ENCODE results near the gene ZNF490.
A peak's percentile ranks its signal among the peaks of the same experiment; 100 is the strongest.
"Not testable (repeated sequence)": the region's sequence is repeated elsewhere in the genome, so short reads cannot be mapped to it uniquely, and the experiment has no call there.

The ZNF490 gene

DNA sequence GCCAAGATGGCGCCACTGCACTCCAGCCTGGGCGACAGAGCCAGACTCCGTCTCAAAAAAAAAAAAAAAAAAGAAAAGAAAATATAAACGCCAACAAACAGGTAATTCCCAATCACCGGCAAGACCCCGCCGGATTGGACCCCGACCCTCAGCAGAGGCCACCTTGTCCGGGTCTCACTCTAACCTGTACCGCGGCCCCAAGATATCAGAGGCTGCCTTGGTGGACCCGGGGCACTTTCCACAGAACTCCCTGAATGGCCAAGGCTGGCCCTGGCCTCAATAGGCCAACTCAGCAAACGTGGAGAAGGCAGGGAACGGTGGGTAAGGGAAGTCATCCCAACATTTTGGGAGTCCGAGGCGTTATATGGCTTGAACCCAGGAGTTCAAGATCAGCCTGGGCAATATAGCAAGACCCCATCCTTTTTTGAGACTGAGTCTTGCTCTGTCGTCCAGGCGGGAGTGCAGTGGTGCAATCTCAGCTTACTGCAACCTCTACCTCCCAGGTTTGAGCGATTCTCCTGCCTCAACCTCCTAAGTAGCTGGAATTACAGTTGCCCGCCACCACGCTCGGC is 28.1 kb upstream of the ZNF490 start:
- no peaks in the 10 kb centered on the region for H3K9me3 Mint-ChIP-seq
- H3K27me3 Mint-ChIP-seq: no peaks in the 10 kb centered on the region
- no peak overlapping the region for H3K27ac Mint-ChIP-seq
- H3K4me1 Mint-ChIP-seq (ENCODE audit: low read depth): peaks cover 26% of the 10 kb centered on the region
- peaks cover 16% of the 10 kb centered on the region for H3K36me3 Mint-ChIP-seq (ENCODE audit: low read depth)
- no peak overlapping the region for H3K4me3 Mint-ChIP-seq

DNA sequence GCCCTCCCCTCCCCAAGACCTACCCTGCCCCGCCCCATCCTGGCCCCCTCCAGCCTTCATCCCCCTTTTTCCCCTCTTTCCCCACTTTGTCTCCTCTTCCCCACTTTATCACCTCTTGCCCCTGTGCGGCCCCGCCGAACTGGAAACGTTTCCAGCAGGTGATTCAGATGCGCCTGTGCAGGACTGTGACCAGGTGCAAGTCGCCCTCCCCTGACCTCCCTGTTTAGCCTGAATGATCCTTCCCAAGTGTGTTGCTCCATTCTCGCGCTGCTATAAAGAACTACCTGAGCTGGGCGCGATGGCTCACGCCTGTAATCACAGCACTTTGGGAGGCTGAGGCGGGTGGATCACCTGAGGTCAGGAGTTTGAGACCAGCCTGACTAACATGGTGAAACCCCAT is 26.0 kb upstream of the ZNF490 start:
- no peaks in the 10 kb centered on the region for H3K27me3 Mint-ChIP-seq
- no peaks in the 10 kb centered on the region for H3K9me3 Mint-ChIP-seq
- no peak overlapping the region for H3K4me3 Mint-ChIP-seq
- H3K4me1 Mint-ChIP-seq (ENCODE audit: low read depth): peaks cover 26% of the 10 kb centered on the region
- peaks cover 22% of the 10 kb centered on the region for H3K36me3 Mint-ChIP-seq (ENCODE audit: low read depth)
- no peak overlapping the region for H3K27ac Mint-ChIP-seq

GRCh38 chr19:12629215-12629614 is 18.6 kb upstream of the ZNF490 start:
- H3K27ac Mint-ChIP-seq: no peak overlapping the region
- peaks cover 5% of the 10 kb centered on the region for H3K4me1 Mint-ChIP-seq (ENCODE audit: low read depth)
- H3K9me3 Mint-ChIP-seq: peaks cover 17% of the 10 kb centered on the region
- no peak overlapping the region for H3K4me3 Mint-ChIP-seq
- peaks cover 67% of the 10 kb centered on the region for H3K36me3 Mint-ChIP-seq (ENCODE audit: low read depth)
- no peaks in the 10 kb centered on the region for H3K27me3 Mint-ChIP-seq

DNA sequence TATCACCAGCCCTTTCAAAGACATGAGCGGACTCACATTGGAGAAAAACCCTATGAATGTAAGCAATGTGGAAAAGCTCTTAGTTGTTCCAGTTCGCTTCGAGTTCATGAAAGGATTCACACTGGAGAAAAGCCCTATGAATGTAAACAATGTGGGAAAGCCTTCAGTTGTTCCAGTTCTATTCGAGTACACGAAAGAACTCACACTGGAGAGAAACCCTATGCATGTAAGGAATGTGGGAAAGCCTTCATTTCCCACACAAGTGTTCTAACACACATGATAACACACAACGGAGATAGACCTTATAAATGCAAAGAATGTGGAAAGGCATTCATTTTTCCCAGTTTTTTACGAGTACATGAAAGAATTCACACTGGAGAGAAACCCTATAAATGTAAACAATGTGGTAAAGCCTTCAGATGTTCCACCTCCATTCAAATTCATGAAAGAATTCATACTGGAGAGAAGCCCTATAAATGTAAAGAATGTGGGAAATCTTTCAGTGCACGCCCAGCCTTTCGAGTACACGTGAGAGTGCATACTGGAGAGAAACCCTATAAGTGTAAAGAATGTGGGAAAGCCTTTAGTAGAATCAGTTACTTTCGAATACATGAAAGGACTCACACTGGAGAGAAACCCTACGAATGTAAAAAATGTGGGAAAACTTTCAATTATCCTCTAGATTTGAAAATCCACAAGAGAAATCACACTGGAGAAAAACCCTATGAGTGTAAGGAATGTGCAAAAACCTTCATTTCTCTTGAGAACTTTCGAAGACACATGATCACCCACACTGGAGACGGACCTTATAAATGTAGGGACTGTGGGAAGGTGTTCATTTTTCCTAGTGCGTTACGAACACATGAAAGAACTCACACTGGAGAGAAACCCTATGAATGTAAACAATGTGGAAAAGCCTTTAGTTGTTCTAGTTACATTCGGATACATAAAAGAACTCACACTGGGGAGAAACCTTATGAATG is 17.7 kb upstream of the ZNF490 start:
- peaks cover 5% of the 10 kb centered on the region for H3K4me1 Mint-ChIP-seq (ENCODE audit: low read depth)
- H3K36me3 Mint-ChIP-seq (ENCODE audit: low read depth): peaks cover 62% of the 10 kb centered on the region
- H3K27ac Mint-ChIP-seq: no peak overlapping the region

DNA sequence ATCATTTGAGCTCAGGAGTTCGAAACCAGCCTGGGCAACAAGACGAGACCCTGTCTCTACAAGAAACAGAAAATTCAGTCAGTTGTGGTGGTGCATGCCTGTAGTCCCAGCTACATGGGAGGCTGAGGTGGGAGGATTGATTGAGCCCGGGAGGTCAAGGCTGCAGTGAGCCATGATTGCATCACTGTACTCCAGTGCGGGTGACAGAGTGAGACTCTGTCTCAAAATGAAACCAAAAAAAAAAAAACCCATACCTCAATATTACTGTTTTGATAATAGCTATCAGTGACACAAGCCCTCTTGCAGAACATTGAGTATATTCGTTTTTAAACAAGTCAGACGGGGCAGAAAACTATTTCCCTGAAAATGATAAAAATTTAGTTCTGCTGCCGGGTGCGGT is 16.3 kb upstream of the ZNF490 start:
- H3K27ac Mint-ChIP-seq: no peak overlapping the region
- peaks cover 17% of the 10 kb centered on the region for H3K9me3 Mint-ChIP-seq
- no peaks in the 10 kb centered on the region for H3K27me3 Mint-ChIP-seq
- H3K36me3 Mint-ChIP-seq (ENCODE audit: low read depth): peaks cover 59% of the 10 kb centered on the region
- no peak overlapping the region for H3K4me3 Mint-ChIP-seq
- peaks cover 5% of the 10 kb centered on the region for H3K4me1 Mint-ChIP-seq (ENCODE audit: low read depth)

More for the DNA sequence above, 17.7 kb upstream of the ZNF490 start:
- no peaks in the 10 kb centered on the region for H3K27me3 Mint-ChIP-seq
- no peak overlapping the region for H3K4me3 Mint-ChIP-seq
- peaks cover 17% of the 10 kb centered on the region for H3K9me3 Mint-ChIP-seq

DNA sequence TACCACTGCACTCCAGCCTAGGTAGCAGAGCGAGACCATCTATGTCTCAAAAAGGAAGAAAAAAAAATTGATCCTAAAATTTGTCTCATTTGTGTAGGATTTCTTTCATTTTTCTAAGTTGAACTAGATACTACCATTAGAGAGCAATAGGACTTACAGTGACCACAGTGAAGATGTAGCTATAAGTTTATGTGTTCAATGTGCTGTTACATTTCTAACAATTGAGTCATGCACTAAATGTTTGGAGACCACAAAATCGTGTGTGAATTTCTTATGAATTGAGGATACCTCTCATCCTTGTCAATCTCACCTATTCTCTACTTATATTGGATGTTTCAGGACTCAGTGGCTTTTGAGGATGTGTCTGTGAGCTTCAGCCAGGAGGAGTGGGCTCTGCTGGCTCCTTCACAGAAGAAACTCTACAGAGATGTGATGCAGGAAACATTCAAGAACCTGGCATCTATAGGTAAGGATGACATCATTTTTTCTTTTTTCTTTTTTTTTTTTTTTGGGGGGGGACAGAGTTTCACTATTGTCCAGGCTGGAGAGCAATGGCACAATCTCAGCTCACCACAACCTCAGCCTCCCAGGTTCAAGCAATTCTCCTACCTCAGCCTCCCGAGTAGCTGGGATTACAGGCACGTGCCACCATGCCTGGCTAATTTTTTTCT is 12.9 kb upstream of the ZNF490 start:
- Mint-ChIP-seq H3K9me3 (peaks cover 8% of the 10 kb centered on the region), H3K27me3 (no peaks in the 10 kb centered on the region), H3K4me3 (no peak overlapping the region), H3K27ac (no peak overlapping the region), H3K36me3 (ENCODE audit: low read depth) (peaks cover 42% of the 10 kb centered on the region), H3K4me1 (ENCODE audit: low read depth) (peaks cover 17% of the 10 kb centered on the region)

DNA sequence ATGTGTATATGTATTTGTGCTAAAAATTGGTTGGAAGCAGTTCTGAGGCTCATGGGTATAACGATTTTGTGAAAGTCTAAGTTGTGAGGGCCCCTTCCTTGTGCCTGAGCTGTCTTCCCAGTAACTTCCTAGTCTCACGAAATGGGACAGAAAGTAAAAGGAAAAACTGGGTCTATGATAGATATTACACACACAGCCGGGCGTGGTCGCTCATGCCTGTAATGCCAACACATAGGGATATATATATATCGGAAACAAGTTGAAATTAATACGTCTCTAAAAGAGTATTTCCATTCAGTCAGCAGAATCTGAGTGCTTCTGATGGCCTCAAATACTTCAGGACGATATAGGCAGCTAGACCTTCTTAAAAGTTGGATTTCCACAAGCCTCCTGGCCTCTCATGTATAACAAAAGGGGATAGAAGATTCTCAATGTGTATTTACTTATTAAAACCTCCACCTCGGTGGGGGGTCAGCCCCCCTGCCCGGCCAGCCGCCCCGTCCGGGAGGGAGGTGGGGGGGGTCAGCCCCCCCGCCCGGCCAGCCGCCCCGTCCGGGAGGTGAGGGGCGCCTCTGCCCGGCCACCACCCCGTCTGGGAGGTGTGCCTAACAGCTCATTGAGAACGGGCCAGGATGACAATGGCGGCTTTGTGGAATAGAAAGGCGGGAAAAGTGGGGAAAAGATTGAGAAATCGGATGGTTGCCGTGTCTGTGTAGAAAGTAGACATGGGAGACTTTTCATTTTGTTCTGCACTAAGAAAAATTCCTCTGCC is 10.8 kb upstream of the ZNF490 start:
- H3K27me3 Mint-ChIP-seq, H3K9me3 Mint-ChIP-seq, H3K4me3 Mint-ChIP-seq: not testable (repeated sequence)
- peak overlapping the region; percentile 45 for H3K27ac Mint-ChIP-seq
- H3K4me1 Mint-ChIP-seq (ENCODE audit: low read depth): peaks cover 28% of the 10 kb centered on the region
- H3K36me3 Mint-ChIP-seq (ENCODE audit: low read depth): peaks cover 27% of the 10 kb centered on the region

- Mint-ChIP-seq H3K4me3 (no peak overlapping the region), H3K27me3 (no peaks in the 10 kb centered on the region), H3K4me1 (ENCODE audit: low read depth) (peaks cover 60% of the 10 kb centered on the region), H3K27ac (no peak overlapping the region), H3K36me3 (ENCODE audit: low read depth) (peaks cover 42% of the 10 kb centered on the region), H3K9me3 (no peaks in the 10 kb centered on the region)
Observed at GRCh38 chr19:12617646-12618045, 7.0 kb upstream of the ZNF490 start.

GRCh38 chr19:12611361-12611699 is 717 bp upstream of the ZNF490 start:
- H3K9me3 Mint-ChIP-seq: no peaks in the 10 kb centered on the region
- peak overlapping the region; percentile 99 for H3K4me3 Mint-ChIP-seq
- peaks cover 61% of the 10 kb centered on the region for H3K4me1 Mint-ChIP-seq (ENCODE audit: low read depth)
- peak overlapping the region; percentile 90 for H3K27ac Mint-ChIP-seq
- no peaks in the 10 kb centered on the region for H3K27me3 Mint-ChIP-seq
- peaks cover 24% of the 10 kb centered on the region for H3K36me3 Mint-ChIP-seq (ENCODE audit: low read depth)

GRCh38 chr19:12607631-12608030 is 3.0 kb downstream of the ZNF490 start:
- Mint-ChIP-seq H3K4me1 (ENCODE audit: low read depth) (peaks cover 47% of the 10 kb centered on the region), H3K4me3 (no peak overlapping the region), H3K27ac (no peak overlapping the region), H3K9me3 (no peaks in the 10 kb centered on the region), H3K27me3 (no peaks in the 10 kb centered on the region), H3K36me3 (ENCODE audit: low read depth) (peaks cover 5% of the 10 kb centered on the region)

- Mint-ChIP-seq H3K36me3 (ENCODE audit: low read depth) (peaks cover 5% of the 10 kb centered on the region), H3K9me3 (no peaks in the 10 kb centered on the region), H3K4me1 (ENCODE audit: low read depth) (peaks cover 42% of the 10 kb centered on the region), H3K27ac (no peak overlapping the region), H3K27me3 (no peaks in the 10 kb centered on the region), H3K4me3 (no peak overlapping the region)
Observed at GRCh38 chr19:12606796-12607195, 3.8 kb downstream of the ZNF490 start.

GRCh38 chr19:12603714-12604113 is 6.9 kb downstream of the ZNF490 start:
- H3K27me3 Mint-ChIP-seq: no peaks in the 10 kb centered on the region
- no peak overlapping the region for H3K4me3 Mint-ChIP-seq
- H3K27ac Mint-ChIP-seq: peak overlapping the region; percentile 67
- H3K4me1 Mint-ChIP-seq (ENCODE audit: low read depth): peaks cover 21% of the 10 kb centered on the region
- H3K36me3 Mint-ChIP-seq (ENCODE audit: low read depth): peaks cover 5% of the 10 kb centered on the region
- H3K9me3 Mint-ChIP-seq: no peaks in the 10 kb centered on the region

DNA sequence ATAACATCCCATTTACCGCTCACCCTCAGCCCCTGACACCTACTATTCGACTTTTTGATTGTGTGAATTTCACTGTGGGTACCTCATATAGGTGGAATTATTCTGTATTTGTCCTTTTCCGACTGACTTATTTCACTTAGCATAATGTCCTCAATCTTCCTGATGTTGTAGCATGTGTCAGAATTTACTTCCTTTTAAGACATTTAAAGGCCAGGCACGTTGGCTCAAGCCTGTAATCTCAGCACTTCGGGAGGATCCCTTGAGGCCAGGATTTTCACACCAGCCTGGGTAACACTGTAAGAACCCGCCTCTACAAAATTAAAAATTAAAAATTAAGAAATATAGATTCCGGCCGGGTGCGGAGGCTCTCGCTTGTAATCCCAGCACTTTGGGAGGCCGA is 13.0 kb downstream of the ZNF490 start:
- Mint-ChIP-seq H3K9me3 (no peaks in the 10 kb centered on the region), H3K36me3 (ENCODE audit: low read depth) (peaks cover 13% of the 10 kb centered on the region), H3K4me1 (ENCODE audit: low read depth) (no peaks in the 10 kb centered on the region), H3K27ac (no peak overlapping the region), H3K27me3 (no peaks in the 10 kb centered on the region), H3K4me3 (no peak overlapping the region)

- H3K27ac Mint-ChIP-seq: no peak overlapping the region
- H3K4me1 Mint-ChIP-seq (ENCODE audit: low read depth): no peaks in the 10 kb centered on the region
- H3K9me3 Mint-ChIP-seq: no peaks in the 10 kb centered on the region
- no peak overlapping the region for H3K4me3 Mint-ChIP-seq
- no peaks in the 10 kb centered on the region for H3K27me3 Mint-ChIP-seq
- peaks cover 13% of the 10 kb centered on the region for H3K36me3 Mint-ChIP-seq (ENCODE audit: low read depth)
Observed at GRCh38 chr19:12596927-12597548, 13.6 kb downstream of the ZNF490 start.

Data from stimulated activated naive CD8-positive, alpha-beta T cell treated with anti-CD3 and anti-CD28 coated beads, Interleukin-15, Interleukin-2, amounts not matched to agents 100 ng/mL and 50 ng/mL, for 24 hours (primary cell).